Hematopoietic multipotent progenitor cell treated with erythropoietin and hydrocortisone succinate and interleukin-3 and kit ligand, for 6 days (in vitro differentiated cells): ENCODE data around the gene TEX44.
A peak's percentile ranks its signal among the peaks of the same experiment; 100 is the strongest.

Experiments
- DNase-seq: peaks from one replicate; pipeline ENCODE4 v3.0.0-alpha.2; 2015

TEX44 gene

GRCh38 chr2:231606941-231607340 is 14.3 kb downstream of the TEX44 start:
- DNase-seq, result no peak

- peak; percentile 93 for DNase-seq
Measured at GRCh38 chr2:231611273-231612108, 18.8 kb downstream of the TEX44 start.

- DNase-seq, result no peak
Measured at GRCh38 chr2:231612109-231612455, 19.4 kb downstream of the TEX44 start.

GRCh38 chr2:231612456-231613330 is 20.0 kb downstream of the TEX44 start:
- peak; percentile 94 for DNase-seq

GRCh38 chr2:231613331-231613662 is 20.6 kb downstream of the TEX44 start:
- no peak for DNase-seq

- DNase-seq, result peak; percentile 98
Measured at GRCh38 chr2:231613663-231614558, 21.2 kb downstream of the TEX44 start.

GRCh38 chr2:231614559-231615057 is 21.9 kb downstream of the TEX44 start:
- peak; percentile 71 for DNase-seq

- DNase-seq, result peak; percentile 60
Measured at GRCh38 chr2:231615058-231615671, 22.5 kb downstream of the TEX44 start.

GRCh38 chr2:231616296-231616695 is 23.6 kb downstream of the TEX44 start:
- no peak for DNase-seq

- DNase-seq, result peak; percentile 32
Measured at GRCh38 chr2:231617059-231617926, 24.6 kb downstream of the TEX44 start.

GRCh38 chr2:231621051-231621879 is 28.6 kb downstream of the TEX44 start:
- DNase-seq, result no peak

GRCh38 chr2:231622963-231623362 is 30.3 kb downstream of the TEX44 start:
- DNase-seq, result no peak

GRCh38 chr2:231626449-231626848 is 33.8 kb downstream of the TEX44 start:
- DNase-seq, result no peak

- DNase-seq, result no peak
Measured at GRCh38 chr2:231627384-231628120, 34.9 kb downstream of the TEX44 start.

- DNase-seq, result no peak
Measured at GRCh38 chr2:231632559-231633142, 40.0 kb downstream of the TEX44 start.

GRCh38 chr2:231633241-231633976 is 40.7 kb downstream of the TEX44 start:
- no peak for DNase-seq

- no peak for DNase-seq
Measured at GRCh38 chr2:231634412-231634811, 41.7 kb downstream of the TEX44 start.
